SK-N-SH treated with all-trans-retinoic acid at 6 μM for 48 hours (cell line): ENCODE data around the gene STPG3.
A peak's percentile ranks its signal among the peaks of the same experiment; 100 is the strongest.

ENCODE experiments used
- ATAC-seq: fragments of 200-7000 bp; cut with Tn5 transposase; 3 replicates; pipeline ENCODE4 v1.9.1; 2020; ENCODE audit warnings: mild to moderate bottlenecking, moderate library complexity
- ARNTL ChIP-seq: fragments of 450-650 bp; formaldehyde crosslinking; IDR thresholded peaks from 2 replicates; pipeline ENCODE4 v1.5.0; 2020; ENCODE audit warnings: low read depth, mild to moderate bottlenecking, moderate library complexity, borderline replicate concordance
- CREB5 ChIP-seq: fragments of 250-450 bp; sonication (Bioruptor Pico); IDR thresholded peaks from 2 replicates; pipeline ENCODE4 v1.5.1; 2020; ENCODE audit warnings: low read depth, mild to moderate bottlenecking, moderate library complexity
- CSDC2 ChIP-seq: fragments of 250-450 bp; sonication (Bioruptor Pico); IDR thresholded peaks from 2 replicates; pipeline ENCODE4 v1.5.0; 2020; ENCODE audit warnings: mild to moderate bottlenecking, moderate library complexity
- CSRNP3 ChIP-seq: fragments of 250-450 bp; sonication (Bioruptor Pico); IDR thresholded peaks from 2 replicates; pipeline ENCODE4 v1.5.1; 2021; ENCODE audit warnings: mild to moderate bottlenecking, moderate library complexity
- ESRRG ChIP-seq: fragments of 250-450 bp; sonication (Bioruptor Pico); IDR thresholded peaks from 2 replicates; pipeline ENCODE4 v1.6.1; 2021; ENCODE audit warnings: mild to moderate bottlenecking
- OSR1 ChIP-seq: fragments of 250-450 bp; sonication (Bioruptor Pico); IDR thresholded peaks from 2 replicates; pipeline ENCODE4 v1.8.0; 2022; ENCODE audit warnings: moderate library complexity, mild to moderate bottlenecking, inconsistent platforms
- PATZ1 ChIP-seq: fragments of 250-450 bp; sonication (Bioruptor Pico); IDR thresholded peaks from 2 replicates; pipeline ENCODE4 v1.8.0; 2020; ENCODE audit warnings: mild to moderate bottlenecking, moderate library complexity, borderline replicate concordance
- POU6F1 ChIP-seq: fragments of 250-450 bp; sonication (Bioruptor Pico); IDR thresholded peaks from 2 replicates; pipeline ENCODE4 v1.8.0; 2021; ENCODE audit warnings: low read depth, mild to moderate bottlenecking, moderate library complexity, borderline replicate concordance
- PPARA ChIP-seq: fragments of 250-450 bp; sonication (Bioruptor Pico); IDR thresholded peaks from 2 replicates; pipeline ENCODE4 v1.5.0; 2020; ENCODE audit warnings: mild to moderate bottlenecking, borderline replicate concordance
- RARB ChIP-seq: fragments of 250-450 bp; sonication (Bioruptor Pico); IDR thresholded peaks from 2 replicates; pipeline ENCODE4 v1.8.0; 2021; ENCODE audit warnings: mild to moderate bottlenecking, moderate library complexity
- TCF4 ChIP-seq: fragments of 250-450 bp; sonication (Bioruptor Pico); IDR thresholded peaks from 2 replicates; pipeline ENCODE4 v1.8.0; 2021; ENCODE audit warnings: mild to moderate bottlenecking, moderate library complexity, borderline replicate concordance
- TOX ChIP-seq: fragments of 250-450 bp; sonication (Bioruptor Pico); IDR thresholded peaks from 2 replicates; pipeline ENCODE4 v1.8.0; 2021; ENCODE audit warnings: mild to moderate bottlenecking, moderate library complexity, borderline replicate concordance
- ZFP30 ChIP-seq: fragments of 450-650 bp; formaldehyde crosslinking; IDR thresholded peaks from 2 replicates; pipeline ENCODE4 v1.5.0; 2022; ENCODE audit warnings: mild to moderate bottlenecking, moderate library complexity
- ZNF565 ChIP-seq: fragments of 450-650 bp; formaldehyde crosslinking; conservative IDR thresholded peaks from 2 replicates; pipeline ENCODE4 v1.5.0; 2020; ENCODE audit warnings: low read depth, mild to moderate bottlenecking, moderate library complexity
- ZNF70 ChIP-seq: fragments of 450-650 bp; formaldehyde crosslinking; IDR thresholded peaks from 2 replicates; pipeline ENCODE4 v1.5.0; 2020; ENCODE audit warnings: mild to moderate bottlenecking, moderate library complexity

STPG3 gene

GRCh38 chr9:137227054-137227852 lies 23.8 kb upstream of the STPG3 start, which contains the start of gene RNF224:
TSS of gene RNF224 (plus strand) at chr9:137227502. CDS start at chr9:137228336, 834 bp downstream.
- no peak for TF ChIP-seq CREB5 (CRISPR knock-in tag)
- ATAC-seq = peak; percentile 67

- no peak for ATAC-seq
- no peak for TF ChIP-seq RARB (CRISPR knock-in tag)
- TF ChIP-seq ZNF565 (CRISPR knock-in tag) = no peak
- no peak for TF ChIP-seq ZFP30
- no peak for TF ChIP-seq CREB5 (CRISPR knock-in tag)
- no peak for TF ChIP-seq CSRNP3
- no peak for TF ChIP-seq OSR1
These were observed 23.1 kb upstream of the STPG3 start for GRCh38 chr9:137227853-137228505.

- no peak for ATAC-seq
- TF ChIP-seq TCF4 (CRISPR knock-in tag) (no peak), OSR1 (no peak), CREB5 (CRISPR knock-in tag) (no peak), RARB (CRISPR knock-in tag) (no peak), PATZ1 (CRISPR knock-in tag) (no peak), ZNF565 (CRISPR knock-in tag) (no peak), ZFP30 (no peak), ZNF70 (CRISPR knock-in tag) (no peak), ESRRG (no peak), ARNTL (CRISPR knock-in tag) (no peak)
- TF ChIP-seq, all 23 proteins: peak for 0
These were observed 22.5 kb upstream of the STPG3 start for GRCh38 chr9:137228506-137228967.

GRCh38 chr9:137228968-137229896 lies 21.9 kb upstream of the STPG3 start:
- no peak for TF ChIP-seq CSDC2 (CRISPR knock-in tag)
- TF ChIP-seq OSR1 = no peak
- no peak for ATAC-seq

GRCh38 chr9:137229903-137230704 lies 21.0 kb upstream of the STPG3 start:
- no peak for ATAC-seq
- TF ChIP-seq PATZ1 (CRISPR knock-in tag) (no peak), RARB (CRISPR knock-in tag) (no peak), OSR1 (no peak), POU6F1 (no peak), CREB5 (CRISPR knock-in tag) (no peak), TOX (no peak), PPARA (CRISPR knock-in tag) (no peak)
